ENCODE results near the gene NRG3.

Gene NRG3

DNA sequence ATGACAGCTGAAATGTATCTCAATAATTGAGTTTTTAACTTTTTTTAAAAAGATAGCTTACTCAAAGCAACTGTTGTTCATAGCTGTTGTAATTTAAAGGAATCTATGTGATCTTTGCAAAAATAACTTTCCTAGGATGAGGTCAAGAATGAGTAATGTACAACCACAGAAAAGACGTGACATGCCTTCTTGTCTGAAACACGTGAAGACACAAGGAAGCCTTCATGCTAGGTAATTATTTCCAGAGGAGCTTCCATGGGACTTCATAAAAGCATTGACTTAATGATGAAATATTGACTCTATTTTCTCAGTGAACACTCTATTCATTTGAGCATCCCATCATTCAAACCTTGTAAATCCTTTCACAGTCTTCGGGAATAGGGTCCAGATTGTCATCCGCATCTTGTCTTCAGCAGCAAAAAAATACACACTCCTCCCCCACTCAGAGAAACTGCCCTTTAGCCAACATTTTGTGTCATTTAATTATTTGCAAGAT is 528.0 kb downstream of the NRG3 start:
- DNase-seq = no peak

DNA sequence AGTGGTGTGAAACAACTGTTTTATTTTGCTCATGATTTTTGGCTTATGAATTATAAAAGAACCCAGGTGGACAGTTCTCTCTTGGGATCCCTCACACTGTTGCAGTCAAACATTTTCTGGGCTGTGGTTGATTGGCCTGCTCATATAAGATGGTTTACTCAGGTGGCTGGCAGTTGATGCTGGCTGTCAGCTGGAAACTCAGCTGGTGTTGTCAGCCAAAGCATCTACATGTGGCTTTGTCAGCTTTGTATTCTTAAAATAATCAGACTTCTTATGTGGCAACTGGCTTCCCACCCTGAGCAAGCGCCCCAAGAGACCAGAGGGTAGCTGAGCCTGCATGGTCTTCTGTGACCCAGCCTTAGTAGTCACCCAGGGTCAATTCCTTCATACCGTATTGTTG is 534.7 kb downstream of the NRG3 start:
- DNase-seq = no peak

DNA sequence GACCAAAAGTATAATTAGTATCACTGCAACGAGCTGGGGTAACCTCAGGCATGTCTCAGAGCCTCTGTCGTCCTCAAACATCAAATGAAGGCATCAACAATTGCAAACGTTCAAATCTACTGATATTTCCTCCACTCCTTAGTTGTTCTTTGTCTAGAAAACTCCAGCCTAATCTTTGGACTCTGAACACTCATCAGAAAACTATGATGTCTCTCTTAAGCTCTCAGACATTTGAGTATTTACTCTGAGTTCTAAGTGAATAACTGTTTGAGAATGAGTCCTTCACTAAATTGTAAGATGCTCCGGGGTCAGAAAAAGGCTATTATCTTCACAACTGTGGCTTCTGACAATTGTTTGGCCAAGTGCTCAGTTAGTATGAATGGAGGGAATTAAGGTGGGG is 536.4 kb downstream of the NRG3 start:
- DNase-seq = no peak

DNA sequence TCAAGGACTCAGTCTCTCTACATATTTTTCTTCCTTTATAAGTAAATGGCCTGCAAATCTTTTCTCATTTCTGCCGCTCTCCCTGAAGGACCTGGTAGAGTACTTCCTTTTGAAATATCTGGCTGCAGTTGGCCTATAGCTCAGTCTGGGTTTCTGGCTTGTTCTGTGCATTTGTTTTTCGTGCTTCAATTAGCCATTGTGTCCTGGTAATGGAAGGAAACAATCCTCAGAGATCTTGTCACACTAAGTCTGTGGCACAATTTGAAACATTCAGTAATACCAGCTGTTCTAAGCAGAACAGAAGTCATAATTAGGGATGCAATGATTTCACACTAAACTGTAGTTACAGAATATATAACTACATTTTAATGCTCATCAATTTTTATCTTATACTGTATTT is 545.0 kb downstream of the NRG3 start:
- no peak for DNase-seq

DNA sequence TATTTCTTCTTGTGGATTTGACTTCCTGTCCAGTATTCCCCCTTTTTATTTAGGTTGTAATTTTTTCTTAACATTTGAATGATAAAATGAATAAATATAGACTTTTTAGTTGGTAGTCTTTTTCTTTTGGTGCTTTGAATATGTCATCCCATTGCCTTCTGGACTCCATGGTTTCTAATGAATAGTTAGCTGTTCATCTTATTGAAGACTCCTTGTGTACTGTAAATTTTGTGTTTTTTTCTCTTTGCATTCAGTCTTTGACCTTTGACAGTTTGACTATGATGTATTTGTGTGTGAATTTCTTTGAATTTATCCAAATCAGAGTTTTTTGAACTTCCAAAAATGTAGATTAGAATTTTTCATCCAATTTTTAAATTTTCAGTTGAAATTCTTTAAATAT is 554.3 kb downstream of the NRG3 start:
- DNase-seq = no peak

DNA sequence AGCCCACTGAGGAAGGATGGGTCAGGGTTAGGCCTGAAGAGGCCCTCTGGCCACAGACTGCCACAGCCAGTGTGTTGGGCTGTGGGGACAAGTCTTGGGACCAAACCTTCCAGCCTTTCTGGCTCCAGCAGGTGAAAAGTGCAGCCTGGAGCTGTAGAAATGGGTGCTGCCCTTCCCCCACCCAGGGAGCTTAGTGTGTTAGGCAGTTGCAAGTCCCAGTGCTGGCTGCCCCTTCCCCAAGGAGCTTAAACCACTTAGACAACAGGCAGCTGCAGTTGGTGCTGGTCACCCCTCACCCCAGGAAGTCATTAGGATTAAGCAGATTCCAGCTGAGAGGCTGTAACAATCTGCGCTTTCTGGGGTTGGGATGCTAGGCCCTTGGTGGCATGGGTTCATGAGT is 563.3 kb downstream of the NRG3 start:
- DNase-seq = no peak

- no peak for DNase-seq
These were observed 565.8 kb downstream of the NRG3 start for GRCh38 chr10:82440775-82441174.

GRCh38 chr10:82452046-82452445 is 577.1 kb downstream of the NRG3 start:
- DNase-seq = no peak

DNA sequence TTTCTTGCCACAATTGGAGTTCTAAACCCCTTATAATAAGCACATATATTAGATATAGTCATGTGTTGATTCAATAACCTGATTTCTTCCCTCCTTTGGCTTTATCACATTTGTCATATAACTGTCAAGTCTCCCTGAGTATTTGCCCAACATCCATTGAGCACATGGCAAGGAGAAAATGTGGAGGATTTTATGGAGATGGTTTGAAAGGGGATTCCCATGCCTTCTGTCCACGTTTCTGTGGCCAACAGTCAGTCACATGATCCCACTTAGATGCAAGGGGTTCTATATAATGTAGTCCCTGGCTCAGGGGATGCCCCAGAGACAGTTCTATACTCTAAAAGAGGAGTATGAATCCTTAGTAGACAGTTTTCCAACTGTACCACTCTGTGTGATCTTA is 577.7 kb downstream of the NRG3 start:
- DNase-seq = no peak

DNA sequence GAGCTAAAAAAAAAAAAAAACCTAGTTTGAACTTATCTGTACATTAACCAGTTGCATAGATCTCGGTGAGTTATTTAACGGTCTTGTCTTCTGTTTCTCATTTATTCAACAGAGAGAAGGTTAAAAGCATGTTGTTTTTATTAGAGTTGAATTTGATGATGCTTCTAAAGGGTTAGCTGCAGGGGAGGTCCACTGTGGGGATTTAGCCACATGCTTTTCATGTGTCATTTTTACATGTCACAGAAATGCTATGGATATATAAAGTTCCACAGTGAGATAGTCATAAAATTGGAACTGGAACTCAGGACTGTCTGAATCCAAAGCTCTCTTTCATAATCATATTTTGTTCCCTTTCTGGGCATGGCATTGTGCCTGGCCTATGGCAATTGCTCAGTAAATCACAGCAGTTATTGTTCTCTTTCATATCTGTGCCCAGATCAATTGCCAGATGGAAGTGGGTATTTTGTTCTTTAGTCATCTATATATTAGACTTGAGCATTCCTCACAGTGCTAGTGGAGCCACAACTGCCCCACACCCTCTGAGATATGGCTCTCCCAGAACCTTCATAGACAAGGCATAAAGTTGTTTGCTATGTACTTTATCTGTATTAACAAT is 578.8 kb downstream of the NRG3 start:
- no peak for DNase-seq

DNA sequence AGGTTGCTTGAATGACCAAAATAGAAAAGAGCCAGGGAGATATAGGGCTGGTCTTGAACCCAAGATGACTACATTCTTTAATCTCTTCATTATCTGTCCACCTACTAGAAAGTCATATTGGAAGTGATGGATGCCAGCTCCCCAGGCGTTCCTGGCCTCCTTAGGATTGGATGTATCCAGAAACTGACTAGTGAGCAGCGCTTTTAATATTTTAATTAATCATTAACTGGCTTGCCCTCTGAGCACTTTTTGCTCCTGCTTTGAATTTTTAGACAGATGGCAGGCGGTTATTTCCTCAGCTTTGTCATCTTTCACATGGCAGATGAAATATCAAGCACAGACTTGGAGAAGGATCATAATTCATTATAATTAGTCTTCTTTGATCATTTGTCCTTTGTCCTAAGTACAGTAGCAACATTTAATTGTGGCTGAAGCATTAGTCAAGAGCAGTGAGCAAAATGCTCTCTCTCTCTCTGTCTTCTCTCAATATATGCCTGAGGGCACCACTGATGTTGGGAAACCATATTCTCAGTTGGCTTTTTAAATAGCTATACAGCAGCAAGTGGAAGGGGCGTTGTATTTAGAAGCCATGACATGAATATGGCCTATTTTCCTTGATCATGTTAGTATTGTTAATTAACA is 588.0 kb downstream of the NRG3 start:
- DNase-seq = no peak

DNA sequence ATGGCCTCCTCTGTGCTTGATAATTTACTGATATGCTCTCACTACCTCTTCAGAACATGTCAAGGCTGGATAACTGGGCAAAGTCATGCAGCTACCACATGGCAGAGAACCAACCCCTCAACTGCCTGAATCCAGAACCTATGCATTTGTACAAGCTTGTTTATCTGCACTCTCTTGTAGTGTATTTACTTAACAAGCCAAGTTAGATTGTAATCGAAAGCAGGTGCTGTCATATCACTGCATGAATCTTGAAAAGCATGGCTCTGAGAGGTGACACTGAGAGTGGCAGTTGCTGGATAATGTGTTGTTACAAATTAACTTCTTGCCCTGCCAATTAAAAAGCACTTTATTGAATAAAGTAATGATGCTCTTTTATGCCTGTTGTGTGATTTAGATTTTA is 588.6 kb downstream of the NRG3 start:
- no peak for DNase-seq

DNA sequence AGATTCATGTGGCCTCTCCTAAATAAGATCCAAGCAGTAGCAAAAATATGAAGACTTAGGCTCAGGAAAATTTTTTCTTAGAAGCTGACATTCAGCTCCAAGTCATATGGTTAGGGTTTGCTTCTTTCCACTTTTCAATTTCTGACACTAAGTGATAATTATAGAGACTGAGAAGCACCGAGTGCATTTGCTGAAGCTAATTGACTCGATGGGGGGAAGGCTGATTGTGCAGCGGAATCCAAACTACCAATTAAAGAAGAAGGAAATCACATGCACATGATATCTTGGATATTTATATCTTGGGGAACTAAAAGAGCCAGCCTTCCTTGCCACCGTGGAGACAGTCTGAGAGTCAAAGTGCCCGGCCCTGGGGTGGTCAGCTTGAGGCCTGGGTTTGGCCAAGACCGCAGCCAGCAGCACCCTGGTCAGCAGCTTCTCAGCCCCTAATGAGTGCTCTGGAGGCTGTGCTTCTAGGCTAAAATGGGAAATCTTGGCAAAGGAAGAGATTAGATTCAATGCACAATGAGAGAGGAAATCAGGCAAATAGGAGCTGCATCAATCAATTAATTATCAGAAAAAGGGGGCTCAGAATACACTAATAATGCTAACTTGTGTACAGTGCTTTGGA is 589.3 kb downstream of the NRG3 start:
- DNase-seq = no peak

DNA sequence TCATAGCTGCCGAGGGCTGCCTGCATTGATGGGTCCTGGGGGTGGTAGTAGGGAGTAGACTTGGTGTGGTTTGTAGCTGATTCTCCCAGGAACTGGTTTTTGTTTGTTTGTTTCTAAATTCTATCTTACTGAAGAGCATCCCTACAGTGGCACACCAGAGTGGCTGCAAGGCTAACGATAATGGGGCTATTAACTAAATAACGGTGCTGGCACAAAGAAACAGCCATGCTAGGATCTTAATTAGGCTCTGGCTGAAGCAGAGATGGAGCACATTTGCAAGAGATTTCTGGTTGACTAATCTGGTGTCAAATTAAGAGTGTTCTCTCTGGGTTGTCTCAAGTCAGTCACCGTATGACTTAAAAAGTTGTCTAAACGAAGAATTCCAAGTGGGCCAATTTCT is 590.0 kb downstream of the NRG3 start:
- no peak for DNase-seq

DNA sequence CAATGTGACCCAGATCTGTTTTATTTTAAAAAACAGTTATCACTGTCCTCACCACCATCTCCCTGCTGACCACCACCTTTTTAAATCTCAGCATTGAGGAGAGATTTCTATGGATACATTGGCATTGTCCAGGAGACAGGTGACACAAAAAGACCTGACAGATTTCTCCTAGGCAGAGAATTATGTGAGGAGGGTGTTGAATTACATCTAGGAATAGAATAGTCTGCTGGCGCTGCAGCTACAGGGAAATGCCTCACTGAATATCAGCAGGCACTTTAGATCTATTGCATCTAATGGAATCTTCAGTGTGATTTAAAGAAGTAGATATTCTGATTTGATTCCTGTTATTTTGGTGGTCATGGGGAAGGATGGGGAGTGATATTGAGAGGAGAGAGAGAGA is 593.5 kb downstream of the NRG3 start:
- no peak for DNase-seq

DNA sequence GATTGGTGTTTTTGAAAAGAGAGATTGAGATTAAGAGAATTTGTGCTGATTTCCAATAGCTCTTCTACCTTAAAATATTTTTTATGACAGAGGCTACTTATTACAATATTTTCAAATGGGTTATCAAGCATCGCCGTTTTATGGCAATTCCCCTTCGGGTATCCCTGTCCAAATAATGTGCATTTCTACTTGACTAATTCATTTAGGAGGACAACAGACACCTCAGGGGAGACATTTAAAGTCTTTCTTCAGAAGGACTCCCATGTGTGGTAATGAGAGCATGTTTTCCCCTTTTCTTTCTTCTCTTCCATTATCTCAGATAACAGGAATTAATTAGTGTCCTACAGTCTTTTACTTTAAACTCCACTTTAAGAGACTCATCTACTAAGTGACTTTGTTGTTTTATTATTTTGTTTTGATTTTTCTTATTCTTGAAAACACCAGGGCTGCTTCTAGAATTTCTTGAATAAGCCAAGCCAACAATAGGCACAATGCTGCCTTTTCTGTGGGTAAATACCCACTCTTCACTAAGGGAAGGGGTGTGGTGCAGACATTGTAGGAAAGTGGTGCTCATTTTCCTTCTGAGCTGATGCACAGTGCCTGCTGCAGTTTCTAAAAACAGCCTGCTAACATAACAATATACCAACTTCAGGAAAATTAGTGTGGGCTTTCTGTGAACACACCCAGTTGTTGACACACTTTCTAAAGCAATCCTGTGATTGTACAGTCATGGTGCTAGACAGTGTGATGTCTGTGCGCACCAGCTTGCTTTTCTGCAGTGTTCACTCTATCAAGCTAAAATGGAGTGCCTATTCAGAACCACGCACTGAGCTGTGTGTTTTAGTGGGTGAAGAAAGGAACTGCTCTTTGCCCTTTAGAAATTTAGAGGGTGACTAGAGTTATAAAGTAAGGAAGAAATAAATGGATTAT is 597.7 kb downstream of the NRG3 start:
- no peak for DNase-seq

DNA sequence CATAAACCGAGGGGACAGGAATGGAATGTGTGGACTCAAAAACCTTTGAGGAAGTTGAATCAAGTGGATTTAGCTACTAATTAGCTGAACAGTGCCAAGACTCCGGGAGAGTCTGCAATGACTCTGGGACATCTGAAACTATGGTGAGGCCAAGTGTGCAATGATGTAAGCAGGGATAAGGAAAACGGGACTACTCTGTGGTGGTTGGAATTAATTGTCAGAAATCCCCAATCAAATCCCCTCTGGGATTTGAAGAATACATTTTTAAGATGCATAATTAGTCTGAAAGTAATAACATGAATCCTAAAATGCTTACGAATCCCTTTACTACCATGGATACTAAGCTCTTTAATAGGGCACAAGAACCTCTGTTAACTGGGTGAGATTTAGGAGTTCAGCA is 602.8 kb downstream of the NRG3 start:
- DNase-seq = no peak

GRCh38 chr10:82492647-82493046 is 617.7 kb downstream of the NRG3 start:
- DNase-seq = no peak

DNA sequence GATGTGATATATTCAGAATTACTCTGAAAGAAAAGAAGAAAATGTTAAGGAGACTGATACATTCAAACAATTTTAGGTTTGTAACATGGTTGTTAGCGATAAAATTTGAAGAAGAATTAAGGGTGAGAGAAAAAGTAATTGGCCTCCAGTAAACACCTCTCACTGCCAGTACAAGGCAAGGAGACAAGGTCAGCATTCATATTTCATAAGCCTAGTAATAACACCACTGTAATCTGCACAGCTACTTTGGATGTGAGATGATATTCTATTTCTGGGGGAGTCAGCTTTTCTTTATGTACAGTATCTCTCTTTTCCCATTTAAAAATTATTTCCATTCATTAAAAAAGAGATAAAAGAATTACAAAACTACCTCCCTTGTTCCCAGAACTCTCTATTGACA is 621.1 kb downstream of the NRG3 start:
- no peak for DNase-seq

- no peak for DNase-seq
These were observed 622.4 kb downstream of the NRG3 start for GRCh38 chr10:82497439-82497838.

DNA sequence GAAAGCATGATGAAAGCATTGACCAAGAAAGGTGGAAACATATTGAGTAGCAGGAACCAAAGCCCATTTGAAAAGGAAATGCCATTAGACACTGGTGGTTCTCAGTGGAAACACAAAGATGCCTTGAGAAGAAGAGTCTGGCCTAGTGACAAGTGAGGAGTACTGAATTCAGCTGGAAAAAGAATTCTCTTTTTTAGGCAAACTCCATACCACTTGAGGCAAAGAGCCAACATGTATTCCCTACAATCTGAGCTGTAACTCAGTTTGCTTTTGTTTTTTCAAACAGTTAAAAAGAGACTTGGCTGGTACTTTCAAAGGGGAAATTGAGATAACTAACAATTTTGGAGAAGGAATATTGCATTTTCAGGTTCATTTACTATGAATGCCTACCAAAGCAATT is 624.0 kb downstream of the NRG3 start:
- DNase-seq = no peak

DNA sequence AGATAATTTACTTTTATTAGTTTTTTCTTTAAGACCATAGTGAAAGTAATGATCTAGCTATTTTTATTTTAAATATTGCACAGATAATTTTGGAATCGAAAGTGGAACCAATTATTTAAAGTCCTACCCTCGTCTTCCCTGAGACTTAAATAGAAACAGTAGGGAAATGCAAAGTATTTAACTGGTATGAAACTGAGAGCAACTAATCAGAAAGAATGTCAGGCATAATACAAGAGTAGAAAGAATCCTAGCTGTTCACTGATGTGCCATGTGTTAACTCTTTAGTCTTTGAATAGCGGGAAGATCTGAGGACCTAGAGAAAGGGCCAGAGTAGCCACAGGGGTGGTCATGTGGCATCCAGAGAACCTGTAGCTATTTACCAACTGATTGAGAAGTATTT is 630.0 kb downstream of the NRG3 start:
- no peak for DNase-seq

- no peak for DNase-seq
These were observed 631.8 kb downstream of the NRG3 start for GRCh38 chr10:82506680-82507376.
